Measurements from ENCODE around the gene CAAP1. TPM values are rescaled to one million over a fixed set of nuclear protein-coding genes. Genes with fewer than 3 reads are reported as not detected.
"Not testable (repeated sequence)": the region's sequence is repeated elsewhere in the genome, so short reads cannot be mapped to it uniquely, and the experiment has no call there.

The CAAP1 gene
- total RNA-seq, 1 donor from 2014 or later, result 33.4 TPM

DNA sequence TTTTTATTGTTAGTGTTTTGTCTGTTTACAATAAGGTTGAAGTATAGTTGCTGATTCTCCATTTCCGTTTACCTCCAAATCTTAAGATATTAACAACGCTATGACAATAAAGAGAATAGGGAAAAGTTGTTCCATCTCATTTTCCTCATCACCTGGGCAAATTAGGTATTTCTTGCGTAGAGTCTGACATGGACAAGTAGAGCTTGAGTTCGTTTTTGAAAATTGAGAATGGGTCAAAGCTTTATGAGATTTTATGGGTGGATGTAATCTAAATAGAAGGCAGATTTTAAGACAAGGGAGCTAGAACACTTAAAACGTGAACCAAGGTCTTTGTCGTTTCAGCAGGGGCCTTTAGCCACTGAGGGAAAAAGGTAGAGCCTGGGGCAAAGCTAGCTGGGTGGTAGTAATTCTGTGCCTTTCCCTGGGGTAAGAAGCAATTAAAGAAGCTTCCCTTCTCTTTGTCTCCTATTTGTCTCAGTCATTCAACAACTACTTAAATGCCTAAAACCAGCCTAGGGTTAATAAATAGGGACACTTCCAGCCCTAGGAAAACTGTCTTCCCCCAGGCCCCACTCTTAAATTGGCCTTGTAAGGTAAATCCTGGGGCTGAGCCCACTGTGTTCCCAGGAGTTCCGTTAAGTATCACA lies 551 bp upstream of the CAAP1 start:
- no peak for DNase-seq (ENCODE audit: low read depth)
- Histone ChIP-seq H3K36me3 (ENCODE audit: control insufficient read depth, insufficient read depth, low read length) (no peaks in the 10 kb centered on the region), H3K27me3 (ENCODE audit: control insufficient read depth, insufficient read depth, low read length) (no peaks in the 10 kb centered on the region), H3K4me3 (ENCODE audit: low read depth, low read length) (peak overlapping the region; percentile 92)
- TF ChIP-seq, protein P1, sequence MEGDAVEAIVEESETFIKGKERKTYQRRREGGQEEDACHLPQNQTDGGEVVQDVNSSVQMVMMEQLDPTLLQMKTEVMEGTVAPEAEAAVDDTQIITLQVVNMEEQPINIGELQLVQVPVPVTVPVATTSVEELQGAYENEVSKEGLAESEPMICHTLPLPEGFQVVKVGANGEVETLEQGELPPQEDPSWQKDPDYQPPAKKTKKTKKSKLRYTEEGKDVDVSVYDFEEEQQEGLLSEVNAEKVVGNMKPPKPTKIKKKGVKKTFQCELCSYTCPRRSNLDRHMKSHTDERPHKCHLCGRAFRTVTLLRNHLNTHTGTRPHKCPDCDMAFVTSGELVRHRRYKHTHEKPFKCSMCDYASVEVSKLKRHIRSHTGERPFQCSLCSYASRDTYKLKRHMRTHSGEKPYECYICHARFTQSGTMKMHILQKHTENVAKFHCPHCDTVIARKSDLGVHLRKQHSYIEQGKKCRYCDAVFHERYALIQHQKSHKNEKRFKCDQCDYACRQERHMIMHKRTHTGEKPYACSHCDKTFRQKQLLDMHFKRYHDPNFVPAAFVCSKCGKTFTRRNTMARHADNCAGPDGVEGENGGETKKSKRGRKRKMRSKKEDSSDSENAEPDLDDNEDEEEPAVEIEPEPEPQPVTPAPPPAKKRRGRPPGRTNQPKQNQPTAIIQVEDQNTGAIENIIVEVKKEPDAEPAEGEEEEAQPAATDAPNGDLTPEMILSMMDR (IDR thresholded peaks at IDR 0.05; ENCODE audit: insufficient read depth, low read length, poor library complexity, severe bottlenecking), result no peak

- Histone ChIP-seq H3K4me3 (ENCODE audit: low read depth, low read length) (peak overlapping the region; percentile 92), H3K36me3 (ENCODE audit: control insufficient read depth, insufficient read depth, low read length) (no peaks in the 10 kb centered on the region), H3K27me3 (ENCODE audit: control insufficient read depth, insufficient read depth, low read length) (no peaks in the 10 kb centered on the region)
- TF ChIP-seq, protein P1 (IDR thresholded peaks at IDR 0.05; ENCODE audit: insufficient read depth, low read length, poor library complexity, severe bottlenecking), result no peak
- DNase-seq (ENCODE audit: low read depth), result no peak
Measured at GRCh38 chr9:26891726-26892125, 876 bp downstream of the CAAP1 start.

GRCh38 chr9:26888271-26888670 lies 4.3 kb downstream of the CAAP1 start:
- Histone ChIP-seq H3K36me3 (ENCODE audit: control insufficient read depth, insufficient read depth, low read length) (no peaks in the 10 kb centered on the region), H3K4me3 (ENCODE audit: low read depth, low read length) (no peak overlapping the region), H3K27me3 (ENCODE audit: control insufficient read depth, insufficient read depth, low read length) (no peaks in the 10 kb centered on the region)
- DNase-seq (ENCODE audit: low read depth), result no peak
- TF ChIP-seq, protein P1 (IDR thresholded peaks at IDR 0.05; ENCODE audit: insufficient read depth, low read length, poor library complexity, severe bottlenecking), result no peak

DNA sequence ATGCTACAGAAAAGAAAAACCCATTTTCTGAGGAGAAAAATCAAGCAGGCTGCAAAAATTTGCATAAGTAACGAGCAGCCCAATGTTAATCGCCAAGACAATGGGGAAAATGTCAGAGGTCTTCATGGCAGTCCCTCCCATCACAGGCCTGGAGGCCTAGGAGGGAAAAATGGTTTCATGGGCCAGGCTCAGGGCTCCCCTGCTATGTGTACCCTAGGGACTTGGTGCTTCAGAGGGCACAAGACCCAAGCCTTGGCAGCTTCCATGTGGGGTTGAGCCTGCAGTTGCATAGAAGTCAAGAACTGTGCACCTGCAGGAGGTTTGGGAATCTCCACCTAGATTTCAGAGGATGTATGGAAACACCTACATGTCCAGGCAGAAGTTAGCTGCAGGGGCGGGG lies 10.4 kb downstream of the CAAP1 start:
- TF ChIP-seq, protein P1 (IDR thresholded peaks at IDR 0.05; ENCODE audit: insufficient read depth, low read length, poor library complexity, severe bottlenecking), result no peak
- H3K27me3 ChIP-seq (ENCODE audit: control insufficient read depth, insufficient read depth, low read length), result no peaks in the 10 kb centered on the region
- no peak overlapping the region for H3K4me3 ChIP-seq (ENCODE audit: low read depth, low read length)
- DNase-seq (ENCODE audit: low read depth), result no peak
- peaks cover 5% of the 10 kb centered on the region for H3K36me3 ChIP-seq (ENCODE audit: control insufficient read depth, insufficient read depth, low read length)

- DNase-seq (ENCODE audit: low read depth), result no peak
- Histone ChIP-seq H3K27me3 (ENCODE audit: control insufficient read depth, insufficient read depth, low read length) (no peaks in the 10 kb centered on the region), H3K36me3 (ENCODE audit: control insufficient read depth, insufficient read depth, low read length) (peaks cover 5% of the 10 kb centered on the region), H3K4me3 (ENCODE audit: low read depth, low read length) (no peak overlapping the region)
- TF ChIP-seq, protein P1 (IDR thresholded peaks at IDR 0.05; ENCODE audit: insufficient read depth, low read length, poor library complexity, severe bottlenecking), result no peak
Measured at GRCh38 chr9:26880262-26880661, 12.3 kb downstream of the CAAP1 start.

DNA sequence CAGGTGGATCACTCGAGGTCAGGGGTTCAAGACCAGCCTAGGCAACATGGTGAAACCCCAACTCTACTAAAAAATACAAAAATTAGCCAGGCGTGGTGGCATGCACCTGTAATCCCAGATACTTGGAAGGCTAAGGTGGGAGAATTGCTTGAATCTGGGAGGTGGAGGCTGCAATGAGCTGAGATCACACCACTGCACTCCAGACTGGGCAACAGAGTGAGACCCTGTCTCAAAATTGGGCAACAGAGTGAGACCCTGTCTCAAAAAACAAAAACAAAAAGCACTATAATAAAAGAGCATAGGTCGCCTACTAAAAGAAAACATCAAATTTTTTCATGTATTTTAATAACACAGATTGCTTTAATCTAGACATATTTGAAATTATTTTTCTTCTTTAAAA lies 17.4 kb downstream of the CAAP1 start:
- DNase-seq (ENCODE audit: low read depth); H3K4me3 ChIP-seq (ENCODE audit: low read depth, low read length); H3K36me3 ChIP-seq (ENCODE audit: control insufficient read depth, insufficient read depth, low read length); H3K27me3 ChIP-seq (ENCODE audit: control insufficient read depth, insufficient read depth, low read length): not testable (repeated sequence)
